ENCODE data around the gene RIN2. TPM values are rescaled to one million over a fixed set of nuclear protein-coding genes. Genes with fewer than 3 reads are reported as not detected.

Gene RIN2
- total RNA-seq, 1 donor from 2014 or later = 48.8 TPM

DNA sequence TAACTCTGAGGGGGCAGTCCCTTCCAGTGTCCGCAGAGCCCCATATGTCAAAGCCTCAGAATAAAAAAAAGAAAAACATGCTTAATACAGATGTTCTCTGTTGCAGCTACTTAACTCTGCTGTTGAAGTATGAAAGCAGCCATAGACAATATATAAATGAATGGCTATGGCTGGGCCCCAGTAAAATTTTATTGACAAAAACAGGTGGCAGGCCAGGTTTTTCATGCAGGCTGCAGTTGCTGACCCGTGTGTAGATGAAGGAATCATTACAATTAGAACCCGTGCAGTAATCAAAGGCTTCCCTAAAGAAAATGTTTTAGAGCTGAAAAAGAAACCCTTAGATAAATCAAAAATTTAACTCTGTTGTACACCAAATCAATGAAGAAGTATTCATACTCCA, 13.0 kb upstream of the RIN2 start:
- no peaks in the 10 kb centered on the region for H3K27me3 ChIP-seq (ENCODE audit: low read depth)
- H3K4me3 ChIP-seq = no peak overlapping the region
- H3K36me3 ChIP-seq = no peaks in the 10 kb centered on the region
- TF ChIP-seq CTCF (IDR thresholded peaks at IDR 0.05; ENCODE audit: borderline replicate concordance) = no peak
- peaks cover 8% of the 10 kb centered on the region for H3K4me1 ChIP-seq
- no peak overlapping the region for H3K27ac ChIP-seq (replicated peaks)
- no peak for DNase-seq
- peaks cover 5% of the 10 kb centered on the region for H3K9me3 ChIP-seq (replicated peaks)
- intact Hi-C loops (cut with micrococcal nuclease) = no loop called here

GRCh38 chr20:19745584-19745983, 12.5 kb upstream of the RIN2 start:
- Histone ChIP-seq H3K27ac (replicated peaks) (no peak overlapping the region), H3K9me3 (replicated peaks) (peaks cover 5% of the 10 kb centered on the region), H3K36me3 (no peaks in the 10 kb centered on the region), H3K4me1 (peaks cover 12% of the 10 kb centered on the region), H3K4me3 (no peak overlapping the region), H3K27me3 (ENCODE audit: low read depth) (no peaks in the 10 kb centered on the region)
- intact Hi-C loops (cut with micrococcal nuclease) = no loop called here
- TF ChIP-seq CTCF (IDR thresholded peaks at IDR 0.05; ENCODE audit: borderline replicate concordance) = no peak
- no peak for DNase-seq

DNA sequence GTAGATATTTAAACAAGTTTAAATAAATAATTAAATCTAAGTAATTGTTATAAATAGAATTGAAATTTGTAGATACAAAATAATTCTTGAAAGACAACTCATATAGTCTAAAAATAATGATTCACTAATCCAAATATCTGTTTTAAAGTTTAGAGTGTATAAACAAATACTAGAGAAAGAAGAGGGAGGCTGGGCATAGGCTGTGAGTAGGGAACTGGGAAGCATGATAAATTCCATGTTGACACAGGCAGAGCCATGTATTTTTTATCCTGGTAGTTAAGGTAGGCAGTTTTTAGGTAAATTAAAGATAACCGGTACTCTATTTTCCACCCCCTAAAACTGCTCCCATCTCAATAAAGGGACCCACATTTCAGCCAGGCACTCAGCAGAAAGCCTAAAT, 11.7 kb upstream of the RIN2 start:
- peaks cover 5% of the 10 kb centered on the region for H3K9me3 ChIP-seq (replicated peaks)
- H3K27me3 ChIP-seq (ENCODE audit: low read depth) = no peaks in the 10 kb centered on the region
- peaks cover 19% of the 10 kb centered on the region for H3K4me1 ChIP-seq
- no peak overlapping the region for H3K4me3 ChIP-seq
- no peak for TF ChIP-seq CTCF (IDR thresholded peaks at IDR 0.05; ENCODE audit: borderline replicate concordance)
- no peak overlapping the region for H3K27ac ChIP-seq (replicated peaks)
- H3K36me3 ChIP-seq = no peaks in the 10 kb centered on the region
- intact Hi-C loops (cut with micrococcal nuclease) = no loop called here
- no peak for DNase-seq

DNA sequence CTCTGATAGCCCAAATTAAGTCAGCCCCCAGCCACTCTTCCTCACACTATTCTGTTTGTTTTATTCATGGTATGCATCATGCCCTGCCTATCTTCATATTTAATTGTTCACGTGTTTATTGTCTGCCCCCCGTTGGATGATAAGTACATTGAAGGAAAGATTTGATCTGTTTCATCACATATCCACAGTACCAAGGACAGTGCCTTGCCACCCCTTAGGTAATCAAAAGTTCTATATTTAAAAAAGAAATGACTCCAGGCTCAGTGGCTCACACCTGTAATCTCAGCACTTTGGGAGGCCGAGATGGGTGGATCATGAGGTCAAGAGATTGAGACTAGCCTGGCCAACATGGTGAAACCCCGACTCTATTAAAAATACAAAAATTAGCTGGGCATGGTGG, 10.2 kb upstream of the RIN2 start:
- DNase-seq = no peak
- Histone ChIP-seq H3K27ac (replicated peaks) (no peak overlapping the region), H3K9me3 (replicated peaks) (peaks cover 5% of the 10 kb centered on the region), H3K36me3 (no peaks in the 10 kb centered on the region), H3K4me3 (no peak overlapping the region), H3K27me3 (ENCODE audit: low read depth) (no peaks in the 10 kb centered on the region), H3K4me1 (peaks cover 19% of the 10 kb centered on the region)
- intact Hi-C loops (cut with micrococcal nuclease) = no loop called here
- TF ChIP-seq CTCF (IDR thresholded peaks at IDR 0.05; ENCODE audit: borderline replicate concordance) = no peak

DNA sequence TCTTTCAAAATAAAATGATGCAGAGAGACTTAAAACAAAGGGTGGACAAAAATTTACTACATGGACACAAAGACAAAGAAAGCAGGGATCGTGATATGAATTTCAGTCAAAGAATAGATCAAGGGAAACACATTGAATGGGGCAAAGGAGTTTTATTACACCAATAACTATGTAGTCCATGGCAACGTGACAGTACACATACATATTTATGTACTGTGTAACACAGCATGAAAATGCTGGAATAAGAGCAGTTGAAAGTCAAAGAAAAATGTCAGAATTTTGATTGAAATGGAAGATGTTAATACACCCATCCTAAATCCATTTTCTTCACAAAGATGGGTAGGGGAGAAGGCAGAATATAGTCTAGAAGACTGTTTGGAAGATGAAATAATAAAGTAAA, 9.4 kb upstream of the RIN2 start:
- no peak overlapping the region for H3K4me3 ChIP-seq
- intact Hi-C loops (cut with micrococcal nuclease) = no loop called here
- no peaks in the 10 kb centered on the region for H3K36me3 ChIP-seq
- no peak for DNase-seq
- H3K27me3 ChIP-seq (ENCODE audit: low read depth) = no peaks in the 10 kb centered on the region
- no peak for TF ChIP-seq CTCF (IDR thresholded peaks at IDR 0.05; ENCODE audit: borderline replicate concordance)
- H3K27ac ChIP-seq (replicated peaks) = no peak overlapping the region
- peaks cover 19% of the 10 kb centered on the region for H3K4me1 ChIP-seq
- H3K9me3 ChIP-seq (replicated peaks) = peaks cover 5% of the 10 kb centered on the region

- intact Hi-C loops (cut with micrococcal nuclease) = no loop called here
- no peak for TF ChIP-seq CTCF (IDR thresholded peaks at IDR 0.05; ENCODE audit: borderline replicate concordance)
- DNase-seq = no peak
- H3K27ac ChIP-seq (replicated peaks) = no peak overlapping the region
- no peaks in the 10 kb centered on the region for H3K36me3 ChIP-seq
- peaks cover 19% of the 10 kb centered on the region for H3K4me1 ChIP-seq
- H3K4me3 ChIP-seq = no peak overlapping the region
- H3K9me3 ChIP-seq (replicated peaks) = peaks cover 5% of the 10 kb centered on the region
- H3K27me3 ChIP-seq (ENCODE audit: low read depth) = no peaks in the 10 kb centered on the region
Measured at GRCh38 chr20:19749618-19750071, 8.4 kb upstream of the RIN2 start.
